A549 (cell line): ENCODE data around the gene PCSK5.

Experiments used
- CBX2 ChIP-seq: fragments of 200-600 bp; sonication (generic); IDR thresholded peaks from 2 replicates; pipeline ENCODE4 v1.6.1; 2016; ENCODE audit warnings: low read depth, mild to moderate bottlenecking, borderline replicate concordance
- CTCF ChIP-seq: fragments of >200 bp; sonication (Bioruptor Twin); formaldehyde crosslinking; IDR thresholded peaks from 3 replicates; pipeline ENCODE4 v1.5.1; 2016
- MAZ ChIP-seq: fragments of 150-350 bp; IDR thresholded peaks from 2 replicates; pipeline ENCODE4 v1.6.1; 2014; ENCODE audit warnings: antibody characterized with exemption, low read depth, low read length, borderline replicate concordance
- PHF8 ChIP-seq: fragments of 200-600 bp; sonication (generic); IDR thresholded peaks from 2 replicates; pipeline ENCODE4 v1.6.1; 2016; ENCODE audit warnings: low read depth, mild to moderate bottlenecking, antibody characterized with exemption, moderate library complexity, borderline replicate concordance
- POLR2A ChIP-seq: IDR thresholded peaks from 2 replicates; pipeline ENCODE4 v1.6.1; 2012; ENCODE audit warnings: mild to moderate bottlenecking, low read length
- RAD21 ChIP-seq, 2 experiments: fragments of >200 bp in 1 of 2; sonication (Bioruptor Twin) in 1 of 2; formaldehyde crosslinking in 1 of 2; IDR thresholded peaks in 1 of 2; conservative IDR thresholded peaks in 1 of 2; 2 replicates in 1 of 2; 3 replicates in 1 of 2; pipeline ENCODE4 v1.6.1; 2012 to 2018; ENCODE audit warnings: inconsistent platforms in 1 of 2
- TF ChIP-seq, protein P1 (sequence below): fragments of >200 bp; sonication (Bioruptor Twin); formaldehyde crosslinking; IDR thresholded peaks from 3 replicates; pipeline ENCODE4 v1.6.1; 2016

- TF ChIP-seq CTCF = no peak
- TF ChIP-seq MAZ = no peak
- no peak for TF ChIP-seq RAD21 (conservative IDR thresholded peaks at IDR 0.05 in 1 of 2, IDR thresholded peaks at IDR 0.05 in 1 of 2)
- no peak for TF ChIP-seq CBX2
- TF ChIP-seq, protein P1, sequence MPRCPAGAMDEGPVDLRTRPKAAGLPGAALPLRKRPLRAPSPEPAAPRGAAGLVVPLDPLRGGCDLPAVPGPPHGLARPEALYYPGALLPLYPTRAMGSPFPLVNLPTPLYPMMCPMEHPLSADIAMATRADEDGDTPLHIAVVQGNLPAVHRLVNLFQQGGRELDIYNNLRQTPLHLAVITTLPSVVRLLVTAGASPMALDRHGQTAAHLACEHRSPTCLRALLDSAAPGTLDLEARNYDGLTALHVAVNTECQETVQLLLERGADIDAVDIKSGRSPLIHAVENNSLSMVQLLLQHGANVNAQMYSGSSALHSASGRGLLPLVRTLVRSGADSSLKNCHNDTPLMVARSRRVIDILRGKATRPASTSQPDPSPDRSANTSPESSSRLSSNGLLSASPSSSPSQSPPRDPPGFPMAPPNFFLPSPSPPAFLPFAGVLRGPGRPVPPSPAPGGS = no peak
- TF ChIP-seq PHF8 = no peak
- TF ChIP-seq POLR2A = no peak
Measured at GRCh38 chr9:75911390-75911789, 20.9 kb downstream of the PCSK5 start.
